ENCODE results near the gene PRF1.
"Not testable (repeated sequence)": the region's sequence is repeated elsewhere in the genome, so short reads cannot be mapped to it uniquely, and the experiment has no call there.

The PRF1 gene

GRCh38 chr10:70617798-70618568 is 15.4 kb upstream of the PRF1 start:
- no peak for DNase-seq (ENCODE audit: low read depth in 2 of 2)

DNA sequence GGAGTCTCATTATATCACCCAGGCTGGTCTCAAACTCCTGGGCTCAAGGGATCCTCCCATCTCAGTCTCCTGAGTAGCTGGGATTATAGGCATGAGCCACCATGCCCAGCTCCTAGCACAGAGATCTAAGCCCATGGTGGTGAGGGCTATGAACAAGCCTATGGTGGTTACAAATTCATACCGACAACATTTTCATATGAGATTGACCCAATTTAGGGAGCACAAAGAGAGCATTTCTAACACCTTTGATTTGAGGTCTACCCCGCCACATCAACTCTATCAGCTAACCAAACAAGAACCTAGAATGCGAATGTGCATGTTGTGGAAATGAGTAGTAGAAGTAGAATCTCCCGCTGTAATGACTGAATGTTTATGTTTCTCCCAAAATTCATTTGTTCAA is 14.2 kb upstream of the PRF1 start:
- no peak for DNase-seq (ENCODE audit: low read depth in 2 of 2)

DNA sequence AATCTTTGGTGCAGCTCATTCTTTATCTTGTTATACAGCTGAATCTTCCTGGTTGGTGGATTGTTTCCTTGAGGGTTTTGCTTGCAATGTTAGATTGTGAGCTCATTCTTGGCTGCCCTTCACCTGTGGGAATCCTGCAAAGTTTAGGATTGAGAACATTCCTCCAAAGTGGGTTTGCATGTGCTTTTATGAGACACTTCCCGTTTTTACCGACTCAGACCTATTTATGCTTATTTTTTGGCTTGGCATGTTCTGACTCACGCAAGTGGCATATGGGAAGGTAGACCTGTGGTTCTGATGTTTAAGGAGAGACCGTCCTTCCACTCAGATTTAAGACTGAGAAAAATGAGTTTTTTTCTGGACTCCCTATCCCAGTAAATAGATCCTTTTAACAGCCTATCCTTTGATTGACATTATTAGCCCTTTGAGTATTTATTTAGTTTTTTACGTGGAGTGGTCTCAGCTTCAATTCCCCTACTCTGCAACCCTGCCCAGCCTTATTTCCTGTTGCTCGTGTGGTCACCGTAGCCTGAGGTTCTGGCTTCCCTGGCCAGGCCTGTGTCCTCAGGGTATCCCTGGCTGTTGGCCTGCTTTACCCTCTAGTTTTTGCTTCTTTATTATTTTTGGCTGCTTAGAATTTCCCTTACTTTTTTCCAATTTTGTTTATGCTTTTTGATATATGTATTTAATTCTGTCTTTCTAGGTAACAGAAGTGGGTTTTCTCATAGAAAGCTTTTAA is 13.4 kb upstream of the PRF1 start:
- DNase-seq (ENCODE audit: low read depth in 2 of 2): no peak

GRCh38 chr10:70615211-70615610 is 12.7 kb upstream of the PRF1 start:
- no peak for DNase-seq (ENCODE audit: low read depth in 2 of 2)

DNA sequence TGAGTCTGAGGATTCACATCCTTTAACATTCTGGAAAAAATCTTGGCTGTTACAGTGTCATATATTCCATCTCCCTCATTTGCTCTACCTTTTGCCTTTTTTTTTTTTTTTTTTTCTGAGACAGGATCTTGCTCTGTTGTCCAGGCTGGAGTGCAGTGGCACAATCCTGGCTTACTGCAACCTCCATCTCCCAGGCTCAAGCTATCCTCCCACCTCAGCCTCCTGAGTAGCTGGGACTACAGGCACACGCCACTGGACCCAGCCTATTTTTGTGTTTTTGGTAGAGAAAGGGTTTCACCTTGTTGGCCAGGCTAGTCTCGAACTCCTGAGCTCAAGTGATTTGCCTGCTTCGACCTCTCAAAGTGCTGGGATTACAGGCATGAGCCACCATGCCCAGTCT is 11.8 kb upstream of the PRF1 start:
- DNase-seq (ENCODE audit: low read depth in 2 of 2): not testable (repeated sequence)

- DNase-seq (ENCODE audit: low read depth in 2 of 2): no peak
Observed at GRCh38 chr10:70613941-70614340, 11.4 kb upstream of the PRF1 start.

GRCh38 chr10:70607936-70608335 is 5.4 kb upstream of the PRF1 start:
- no peak for DNase-seq (ENCODE audit: low read depth in 2 of 2)

DNA sequence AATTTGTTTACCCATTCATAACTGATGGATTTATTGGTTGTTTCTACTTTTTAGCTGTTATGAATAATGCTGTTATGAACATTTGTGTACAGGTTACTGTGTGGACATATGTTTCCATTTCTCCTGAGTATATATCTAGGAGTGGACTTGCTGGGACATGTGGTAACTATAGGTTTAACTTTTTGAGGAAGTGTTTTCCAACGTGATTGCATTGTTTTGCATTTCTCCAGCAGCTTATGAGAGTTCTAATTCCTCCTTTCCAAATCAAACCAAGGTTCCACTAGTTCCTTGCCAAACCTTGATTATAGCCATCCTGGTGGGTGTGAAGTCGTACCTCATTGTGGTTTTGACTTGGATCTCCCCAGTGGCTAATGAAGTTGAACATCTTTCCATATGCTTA is 2.6 kb upstream of the PRF1 start:
- no peak for DNase-seq (ENCODE audit: low read depth in 2 of 2)

GRCh38 chr10:70604106-70604505 is 1.6 kb upstream of the PRF1 start:
- DNase-seq (ENCODE audit: low read depth in 2 of 2): no peak

GRCh38 chr10:70603449-70603801 is 884 bp upstream of the PRF1 start:
- no peak for DNase-seq (ENCODE audit: low read depth in 2 of 2)

DNA sequence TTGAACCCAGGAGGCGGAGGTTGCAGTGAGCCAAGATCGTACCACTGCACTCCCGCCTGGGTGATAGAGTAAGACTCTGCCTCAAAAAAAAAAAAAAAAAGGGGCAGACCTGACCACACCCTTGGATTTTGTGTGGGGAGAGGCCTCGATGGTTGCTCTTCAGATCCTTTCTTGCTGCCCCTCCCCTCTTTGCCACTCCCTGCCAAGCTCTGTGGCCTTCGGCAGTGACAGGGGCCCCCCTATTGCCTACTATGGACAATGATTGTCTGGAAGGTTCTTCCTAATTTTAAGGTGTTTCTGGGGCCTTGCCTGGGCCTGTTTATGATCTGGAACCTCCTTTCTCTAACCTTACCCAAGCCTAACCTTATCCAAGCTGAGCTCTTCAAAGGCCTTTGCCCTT is 795 bp downstream of the PRF1 start:
- DNase-seq (ENCODE audit: low read depth in 2 of 2): no peak

DNA sequence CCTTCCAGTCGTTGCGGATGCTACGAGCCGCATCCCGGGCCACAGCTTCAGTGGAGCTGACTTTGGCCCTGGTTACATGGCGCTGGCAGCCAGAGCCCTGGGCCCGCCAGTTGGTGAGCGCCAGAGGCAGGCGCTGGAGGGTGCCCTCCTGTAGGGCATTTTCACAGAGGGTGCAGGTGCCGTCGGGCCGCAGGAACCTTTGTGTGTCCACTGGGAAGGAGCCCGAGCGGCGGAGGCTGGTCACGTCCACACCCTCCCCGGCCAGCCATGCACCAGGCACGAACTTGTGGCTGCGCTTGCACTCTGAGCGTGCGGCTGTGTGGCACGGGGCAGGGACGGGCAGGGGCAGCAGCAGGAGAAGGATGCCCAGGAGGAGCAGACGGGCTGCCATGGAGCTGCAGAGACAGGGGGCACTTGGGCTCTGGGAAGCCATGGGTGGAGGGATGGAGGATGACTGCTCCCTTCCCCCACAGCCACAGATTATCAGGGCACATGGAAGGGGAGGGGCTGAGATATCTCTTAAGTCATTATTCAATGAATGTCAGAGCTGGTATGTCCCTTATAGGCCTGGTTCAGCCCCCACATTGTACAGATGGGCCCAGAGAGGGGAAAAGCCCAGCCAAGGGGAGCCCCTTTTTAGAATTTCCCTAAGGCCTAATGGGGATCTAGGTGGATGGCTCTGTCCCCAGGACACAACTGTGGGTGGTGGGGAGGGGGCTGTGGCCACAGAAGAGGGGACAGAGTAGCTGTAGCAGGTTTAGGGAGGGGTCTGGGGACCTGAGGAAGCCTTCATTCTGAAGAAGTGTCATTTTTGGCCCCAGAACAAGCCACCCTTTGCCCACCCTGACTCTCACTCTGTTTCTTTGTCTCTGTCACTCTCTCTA is 1.8 kb downstream of the PRF1 start:
- DNase-seq (ENCODE audit: low read depth in 2 of 2): no peak

GRCh38 chr10:70599791-70600190 is 2.8 kb downstream of the PRF1 start:
- DNase-seq (ENCODE audit: low read depth in 2 of 2): no peak

GRCh38 chr10:70599319-70599718 is 3.2 kb downstream of the PRF1 start:
- no peak for DNase-seq (ENCODE audit: low read depth in 2 of 2)

- no peak for DNase-seq (ENCODE audit: low read depth in 2 of 2)
Observed at GRCh38 chr10:70598857-70599295, 3.7 kb downstream of the PRF1 start.

DNA sequence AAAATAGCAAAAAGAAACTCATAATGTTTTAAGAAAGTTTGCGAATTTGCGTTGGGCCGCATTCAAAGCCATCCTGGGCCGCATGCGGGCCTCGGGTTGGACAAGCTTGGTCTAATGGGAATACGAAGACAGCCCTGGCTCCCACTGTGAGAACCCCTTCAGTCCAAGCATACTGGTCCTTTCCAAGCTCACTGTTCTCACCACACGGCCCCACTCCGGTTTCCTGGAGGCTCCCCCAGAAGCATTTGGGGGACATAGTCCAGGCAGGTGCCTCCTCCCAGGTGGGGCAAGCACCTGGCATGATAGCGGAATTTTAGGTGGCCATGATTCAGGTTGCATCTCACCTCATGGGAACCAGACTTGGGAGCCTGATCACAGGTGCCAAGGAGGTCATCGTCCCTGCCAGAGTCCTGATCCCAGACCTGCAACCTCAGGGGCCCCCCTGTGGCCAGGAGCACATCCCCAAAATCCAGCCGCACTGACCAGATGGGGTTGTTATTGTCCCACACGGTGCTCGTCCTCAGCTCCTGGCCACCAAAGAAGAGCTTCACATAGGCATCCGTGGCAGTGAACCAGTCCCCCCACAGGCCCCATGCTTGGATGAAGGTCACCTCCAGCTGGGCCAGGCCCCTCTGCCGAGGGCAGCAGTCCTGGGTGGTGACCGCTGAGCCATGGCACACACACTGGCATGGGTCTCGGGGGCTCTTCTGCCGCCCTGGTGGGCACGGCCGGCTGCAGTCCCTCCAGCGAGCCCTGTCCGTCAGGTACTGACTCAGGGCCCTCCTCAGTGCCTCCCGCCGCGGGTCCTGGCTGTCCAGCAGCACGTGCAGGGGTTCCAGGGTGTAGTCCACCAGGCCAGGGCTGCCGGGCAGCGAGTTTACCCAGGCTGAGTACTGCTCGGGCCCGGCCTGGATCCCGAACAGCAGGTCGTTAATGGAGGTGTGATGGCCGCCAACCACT is 4.4 kb downstream of the PRF1 start:
- no peak for DNase-seq (ENCODE audit: low read depth in 2 of 2)

- no peak for DNase-seq (ENCODE audit: low read depth in 2 of 2)
Observed at GRCh38 chr10:70596860-70597809, 5.4 kb downstream of the PRF1 start.

- DNase-seq (ENCODE audit: low read depth in 2 of 2): no peak
Observed at GRCh38 chr10:70596110-70596798, 6.3 kb downstream of the PRF1 start.

DNA sequence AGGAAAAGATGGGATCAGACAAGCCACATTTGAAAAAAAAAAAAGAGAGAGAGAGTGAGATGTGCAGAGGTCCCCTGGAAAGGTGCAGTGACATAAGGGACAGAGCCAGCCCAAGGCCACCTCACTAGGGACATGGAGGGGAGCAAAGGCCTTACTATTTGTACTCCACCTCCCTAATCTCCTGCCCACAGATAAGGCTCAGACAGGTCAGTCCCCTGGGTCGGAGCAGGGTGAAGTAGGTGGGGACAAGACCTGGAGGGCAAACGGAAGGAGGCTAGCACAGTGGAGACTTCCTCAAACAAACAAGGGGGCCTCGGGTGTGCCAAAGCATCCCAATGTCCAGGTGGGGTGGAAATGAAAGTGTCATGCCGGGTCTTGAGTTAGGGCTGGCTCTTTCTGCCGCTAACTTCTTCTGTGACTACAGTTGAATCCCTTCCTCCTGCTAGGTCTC is 7.0 kb downstream of the PRF1 start:
- no peak for DNase-seq (ENCODE audit: low read depth in 2 of 2)

All from stimulated activated CD4-positive, alpha-beta T cell treated with anti-CD3 and anti-CD28 coated beads, Interleukin-4, amount 100 ng/mL, for 48 hours (primary cell).